Measurements from ENCODE around the gene ABCB1. TPM values are rescaled to one million over a fixed set of nuclear protein-coding genes. Genes with fewer than 3 reads are reported as not detected.

ABCB1 gene
- total RNA-seq, 4 donors from 2014 or later = 5.6 to 18.4 (median 8.2) TPM

DNA sequence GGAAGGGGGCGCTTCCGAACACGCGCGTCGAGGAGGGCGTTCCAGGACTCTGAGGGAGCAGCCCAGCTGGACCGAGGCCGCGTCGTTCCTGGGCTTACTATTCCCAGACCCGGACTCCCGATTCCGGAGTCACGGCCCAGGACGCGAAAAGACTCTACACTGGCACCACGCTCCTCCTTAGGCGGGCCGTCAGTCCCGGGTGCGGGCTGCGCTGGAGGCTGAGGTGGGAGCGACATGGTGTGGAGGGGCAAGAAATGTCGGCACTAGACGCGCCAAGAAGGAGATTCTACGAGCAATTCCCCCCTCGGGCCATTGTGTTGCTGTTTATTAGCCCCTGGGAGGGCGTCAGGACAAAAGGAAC, 26.9 kb upstream of the ABCB1 start:
- H3K36me3 ChIP-seq = no peaks in the 10 kb centered on the region
- no peaks in the 10 kb centered on the region for H3K9me3 ChIP-seq
- peak overlapping the region in 2 of 4 donors; percentile 19 to 70 for H3K27ac ChIP-seq
- H3K4me3 ChIP-seq = peak overlapping the region; percentile 36 to 66
- peaks cover 6% of the 10 kb centered on the region for H3K27me3 ChIP-seq
- no peak for TF ChIP-seq POLR2A (IDR thresholded peaks at IDR 0.05)
- TF ChIP-seq, protein P1, sequence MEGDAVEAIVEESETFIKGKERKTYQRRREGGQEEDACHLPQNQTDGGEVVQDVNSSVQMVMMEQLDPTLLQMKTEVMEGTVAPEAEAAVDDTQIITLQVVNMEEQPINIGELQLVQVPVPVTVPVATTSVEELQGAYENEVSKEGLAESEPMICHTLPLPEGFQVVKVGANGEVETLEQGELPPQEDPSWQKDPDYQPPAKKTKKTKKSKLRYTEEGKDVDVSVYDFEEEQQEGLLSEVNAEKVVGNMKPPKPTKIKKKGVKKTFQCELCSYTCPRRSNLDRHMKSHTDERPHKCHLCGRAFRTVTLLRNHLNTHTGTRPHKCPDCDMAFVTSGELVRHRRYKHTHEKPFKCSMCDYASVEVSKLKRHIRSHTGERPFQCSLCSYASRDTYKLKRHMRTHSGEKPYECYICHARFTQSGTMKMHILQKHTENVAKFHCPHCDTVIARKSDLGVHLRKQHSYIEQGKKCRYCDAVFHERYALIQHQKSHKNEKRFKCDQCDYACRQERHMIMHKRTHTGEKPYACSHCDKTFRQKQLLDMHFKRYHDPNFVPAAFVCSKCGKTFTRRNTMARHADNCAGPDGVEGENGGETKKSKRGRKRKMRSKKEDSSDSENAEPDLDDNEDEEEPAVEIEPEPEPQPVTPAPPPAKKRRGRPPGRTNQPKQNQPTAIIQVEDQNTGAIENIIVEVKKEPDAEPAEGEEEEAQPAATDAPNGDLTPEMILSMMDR (IDR thresholded peaks at IDR 0.05) = no peak
- TF ChIP-seq EP300 (IDR thresholded peaks at IDR 0.05) = no peak
- TF ChIP-seq POLR2AphosphoS5 (IDR thresholded peaks at IDR 0.05) = no peak
- ATAC-seq = peak; percentile 27
- 0% methylated on average over 4 to 5 of the region's 30 CpGs for WGBS, 2 donors (ENCODE audit: low coverage in 1 of 2)
- H3K4me1 ChIP-seq = peaks cover 0 to 19% (median 3%) of the 10 kb centered on the region in 3 donors

DNA sequence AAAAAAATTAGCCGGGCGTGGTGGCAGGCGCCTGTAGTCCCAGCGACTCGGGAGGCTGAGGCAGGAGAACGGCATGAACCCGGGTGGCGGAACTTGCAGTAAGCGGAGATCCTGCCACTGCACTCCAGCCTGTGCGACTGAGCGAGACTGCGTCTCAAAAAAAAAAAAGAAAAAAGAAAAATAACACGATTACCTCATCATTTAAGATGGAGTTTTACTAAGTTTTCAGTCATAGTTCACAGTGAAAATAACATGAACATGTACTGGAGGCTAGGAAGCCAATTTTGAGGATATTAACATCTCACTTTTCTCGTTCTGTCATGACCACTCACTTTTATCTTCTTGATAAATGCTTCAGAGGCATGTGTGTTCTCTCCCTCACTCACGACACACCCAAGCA, 24.4 kb upstream of the ABCB1 start:
- TF ChIP-seq, protein P1 (IDR thresholded peaks at IDR 0.05) = no peak
- TF ChIP-seq EP300 (IDR thresholded peaks at IDR 0.05) (no peak), POLR2A (IDR thresholded peaks at IDR 0.05) (no peak), POLR2AphosphoS5 (IDR thresholded peaks at IDR 0.05) (no peak)
- 62 to 80% methylated on average over 7 to 15 of the region's 15 CpGs for WGBS, 2 donors (ENCODE audit: low coverage in 1 of 2)

DNA sequence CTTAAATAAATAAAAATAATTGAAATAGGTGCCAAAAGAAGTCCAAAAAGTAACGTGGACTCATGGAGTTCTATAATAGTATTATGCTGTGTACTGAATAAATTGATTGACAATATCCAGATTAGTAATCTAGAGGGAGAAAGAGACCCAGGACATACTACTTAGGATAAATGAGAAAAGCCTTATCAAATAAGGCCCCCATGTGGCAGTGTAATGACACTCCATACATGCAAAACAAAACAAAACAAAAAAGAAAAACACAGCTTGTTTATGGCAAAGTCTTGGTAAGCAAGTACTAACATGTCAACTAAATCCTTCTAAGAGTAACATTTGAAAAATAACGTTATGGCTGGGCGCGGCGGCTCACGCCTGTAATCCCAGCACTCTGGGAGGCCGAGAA, 23.9 kb upstream of the ABCB1 start:
- Histone ChIP-seq H3K27me3 (peaks cover 6% of the 10 kb centered on the region), H3K4me3 (no peak overlapping the region), H3K4me1 (peaks cover 0 to 19% (median 3%) of the 10 kb centered on the region in 3 donors), H3K27ac (no peak overlapping the region), H3K36me3 (no peaks in the 10 kb centered on the region), H3K9me3 (no peaks in the 10 kb centered on the region)
- no peak for TF ChIP-seq POLR2A (IDR thresholded peaks at IDR 0.05)
- TF ChIP-seq EP300 (IDR thresholded peaks at IDR 0.05) = no peak
- TF ChIP-seq, protein P1 (IDR thresholded peaks at IDR 0.05) = no peak
- no peak for TF ChIP-seq POLR2AphosphoS5 (IDR thresholded peaks at IDR 0.05)
- ATAC-seq = no peak
- 68 to 82% methylated on average over 7 of the region's 7 CpGs for WGBS, 2 donors (ENCODE audit: low coverage in 1 of 2)

More for the DNA sequence above, 24.4 kb upstream of the ABCB1 start:
- no peak for ATAC-seq
- Histone ChIP-seq H3K27ac (no peak overlapping the region), H3K4me1 (peaks cover 0 to 19% (median 3%) of the 10 kb centered on the region in 3 donors), H3K27me3 (peaks cover 6% of the 10 kb centered on the region), H3K36me3 (no peaks in the 10 kb centered on the region), H3K9me3 (no peaks in the 10 kb centered on the region), H3K4me3 (no peak overlapping the region)

DNA sequence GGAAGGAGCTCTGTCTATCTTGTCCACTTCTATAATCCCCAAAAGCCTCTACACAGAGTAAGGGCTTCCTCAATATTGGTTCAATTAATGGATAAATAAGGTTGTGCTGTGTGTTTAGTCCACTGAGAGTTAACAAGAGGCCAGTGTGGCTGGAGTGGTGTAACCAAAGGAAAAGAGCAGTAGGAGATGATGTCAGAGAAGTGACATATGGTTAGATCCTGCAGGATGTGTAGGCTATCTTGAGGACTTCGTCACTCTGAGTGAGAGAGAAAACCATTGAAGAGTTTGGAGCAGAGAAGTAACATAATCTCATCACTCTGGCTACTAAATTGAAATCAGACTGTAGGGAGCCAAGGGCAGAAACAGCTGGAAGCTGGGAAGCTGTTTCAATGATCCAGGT, 14.5 kb upstream of the ABCB1 start:
- H3K4me3 ChIP-seq = no peak overlapping the region
- ATAC-seq = no peak
- H3K36me3 ChIP-seq = no peaks in the 10 kb centered on the region
- H3K27ac ChIP-seq = no peak overlapping the region
- TF ChIP-seq, protein P1 (IDR thresholded peaks at IDR 0.05) = no peak
- TF ChIP-seq EP300 (IDR thresholded peaks at IDR 0.05) = no peak
- TF ChIP-seq POLR2A (IDR thresholded peaks at IDR 0.05) = no peak
- no peak for TF ChIP-seq POLR2AphosphoS5 (IDR thresholded peaks at IDR 0.05)
- no peaks in the 10 kb centered on the region for H3K27me3 ChIP-seq
- WGBS, 2 donors (ENCODE audit: low coverage in 1 of 2) = 67 to 86% methylated on average over 1 of the region's 1 CpG
- H3K4me1 ChIP-seq = no peaks in the 10 kb centered on the region
- no peaks in the 10 kb centered on the region for H3K9me3 ChIP-seq

DNA sequence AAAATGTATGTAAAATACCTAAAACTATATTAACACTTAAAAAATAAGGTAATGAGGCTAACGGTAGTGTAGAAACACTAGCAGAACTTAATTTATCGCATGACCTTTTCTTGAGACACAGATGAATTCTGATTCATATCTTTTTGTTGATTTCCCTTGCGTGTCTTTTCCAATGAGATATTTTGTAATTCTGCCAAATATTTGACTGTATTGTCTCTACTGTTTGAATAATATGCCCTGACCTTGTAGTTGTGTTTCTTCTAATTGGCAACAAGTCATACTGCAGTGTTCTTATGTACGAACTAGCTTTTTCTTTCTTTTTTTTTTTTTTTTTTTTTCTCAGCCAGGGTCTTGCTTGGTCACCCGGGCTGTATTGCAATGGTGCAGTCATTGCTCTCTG, 9.2 kb upstream of the ABCB1 start:
- WGBS, 2 donors (ENCODE audit: low coverage in 1 of 2) = 71 to 74% methylated on average over 5 of the region's 5 CpGs
- TF ChIP-seq POLR2A (IDR thresholded peaks at IDR 0.05) (no peak), EP300 (IDR thresholded peaks at IDR 0.05) (no peak), POLR2AphosphoS5 (IDR thresholded peaks at IDR 0.05) (no peak)
- TF ChIP-seq, protein P1 (IDR thresholded peaks at IDR 0.05) = no peak
- H3K36me3 ChIP-seq = no peaks in the 10 kb centered on the region

More for the DNA sequence above, 9.2 kb upstream of the ABCB1 start:
- no peak for ATAC-seq
- H3K27ac ChIP-seq = no peak overlapping the region
- no peaks in the 10 kb centered on the region for H3K4me1 ChIP-seq
- H3K27me3 ChIP-seq = peaks cover 4% of the 10 kb centered on the region
- no peak overlapping the region for H3K4me3 ChIP-seq
- no peaks in the 10 kb centered on the region for H3K9me3 ChIP-seq
